GM18858 (cell line): ENCODE results near the gene IFNAR1.

Experiments used
- ATAC-seq: cut with Tn5 transposase; IDR thresholded peaks from one replicate; pipeline ENCODE4 v1.9.1; 2021; ENCODE audit not compliant: unreplicated experiment

IFNAR1 gene

DNA sequence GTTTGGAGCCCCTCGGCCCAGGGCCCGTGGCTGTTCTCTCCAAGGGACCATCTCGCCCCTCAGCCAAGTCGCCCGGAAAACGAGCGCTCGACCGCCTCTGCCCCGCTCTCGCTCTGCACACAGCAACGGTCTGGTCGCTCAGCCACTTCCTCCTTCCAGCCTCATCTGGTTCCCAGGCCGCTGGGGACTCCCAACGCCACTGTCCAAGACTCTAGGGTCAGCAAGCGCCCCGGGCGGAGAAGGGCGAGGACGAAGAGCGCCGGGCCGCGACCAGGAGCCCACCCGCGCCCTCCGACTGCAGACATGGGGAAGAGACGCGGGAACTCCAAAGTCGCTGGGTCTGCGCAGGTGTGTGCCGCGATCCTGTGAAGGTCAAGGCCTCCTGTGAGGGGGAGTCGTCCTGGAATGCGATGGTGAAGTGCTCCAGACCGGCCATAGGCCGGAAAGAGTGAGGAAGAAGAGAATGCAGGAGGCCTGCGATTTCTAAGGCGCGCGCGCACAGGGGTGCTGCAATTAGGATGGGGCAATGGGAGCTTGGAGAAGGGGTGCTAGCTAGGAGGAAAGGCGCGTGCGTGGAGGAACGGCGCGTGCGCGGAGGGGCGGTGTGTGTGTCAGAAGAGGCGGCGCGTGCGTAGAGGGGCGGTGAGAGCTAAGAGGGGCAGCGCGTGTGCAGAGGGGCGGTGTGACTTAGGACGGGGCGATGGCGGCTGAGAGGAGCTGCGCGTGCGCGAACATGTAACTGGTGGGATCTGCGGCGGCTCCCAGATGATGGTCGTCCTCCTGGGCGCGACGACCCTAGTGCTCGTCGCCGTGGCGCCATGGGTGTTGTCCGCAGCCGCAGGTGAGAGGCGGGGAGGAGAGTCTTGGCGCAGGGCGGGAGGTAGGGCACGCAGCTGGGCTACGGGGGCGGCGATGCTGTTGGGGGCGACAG lies at the start of gene IFNAR1:
Gene IFNAR1 (plus strand): TSS at position 680 of the 931 bp plus-strand sequence. CDS start 86 bp downstream, at position 766.
- ATAC-seq, result peak; percentile 65

DNA sequence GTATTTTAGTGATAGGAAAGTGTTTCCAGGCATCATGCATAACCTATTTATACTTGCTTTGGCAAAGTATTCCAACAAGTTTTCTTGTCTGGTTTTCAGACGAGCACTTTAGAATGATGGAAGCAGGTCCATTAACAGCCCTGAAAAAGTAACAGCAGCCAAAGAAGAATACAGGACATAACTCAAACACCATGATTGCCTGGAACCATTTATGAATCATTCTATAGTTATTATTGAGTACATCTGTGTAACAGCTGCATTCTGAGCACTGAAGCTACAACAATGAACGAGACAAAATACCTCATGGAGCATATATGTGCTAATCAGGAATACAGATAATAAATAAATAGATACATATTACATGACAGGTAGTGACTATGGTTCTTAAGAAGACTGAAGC lies 46.0 kb upstream of the IFNAR1 start:
- no peak for ATAC-seq

DNA sequence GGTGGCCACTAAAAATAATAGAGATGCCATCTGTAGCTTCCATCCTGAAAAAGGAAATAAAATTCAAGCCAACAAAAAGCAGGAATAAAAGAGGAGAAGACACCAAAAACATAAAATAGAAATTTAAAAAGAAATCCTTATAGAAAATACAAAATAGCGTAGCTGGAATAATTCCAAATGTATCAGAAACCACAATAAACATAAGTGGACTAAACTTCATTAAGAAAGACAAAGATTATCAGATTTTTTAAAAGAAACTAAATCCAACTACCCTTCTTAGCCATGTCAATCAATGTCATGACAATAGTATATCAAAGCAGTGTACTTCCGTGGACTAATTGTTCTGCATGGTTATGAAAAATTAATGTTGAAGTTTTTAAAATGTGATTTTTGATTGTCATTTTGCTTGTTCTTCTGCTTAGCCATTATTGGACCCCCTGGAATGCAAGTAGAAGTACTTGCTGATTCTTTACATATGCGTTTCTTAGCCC lies 45.4 kb upstream of the IFNAR1 start:
- ATAC-seq, result no peak

DNA sequence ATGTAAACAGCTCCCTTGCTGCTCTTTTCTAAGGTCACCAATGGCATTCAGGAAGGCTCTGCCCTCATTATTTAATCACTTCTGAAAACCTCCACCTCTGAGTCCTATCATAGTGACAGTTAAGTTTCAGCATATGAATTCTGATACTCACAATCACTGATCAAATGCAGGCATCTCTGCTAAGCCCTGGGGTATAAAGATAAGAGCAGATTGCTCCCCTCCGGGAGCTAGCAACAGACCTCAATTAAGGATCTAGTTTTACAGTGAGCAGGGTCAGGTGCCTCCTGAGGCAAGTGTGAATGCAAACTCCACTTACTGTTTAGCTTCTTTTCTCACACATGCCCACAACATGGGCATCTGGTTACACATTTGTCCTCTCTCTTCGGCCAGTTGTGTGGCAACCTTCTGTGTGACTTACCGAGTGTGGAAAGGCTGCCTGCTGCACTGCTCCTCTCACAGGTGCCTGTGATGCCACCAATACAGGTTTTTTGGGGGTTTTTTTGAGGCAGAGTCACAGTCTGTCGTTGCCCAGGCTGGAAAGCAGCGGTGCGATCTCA lies 43.6 kb upstream of the IFNAR1 start:
- ATAC-seq, result no peak

DNA sequence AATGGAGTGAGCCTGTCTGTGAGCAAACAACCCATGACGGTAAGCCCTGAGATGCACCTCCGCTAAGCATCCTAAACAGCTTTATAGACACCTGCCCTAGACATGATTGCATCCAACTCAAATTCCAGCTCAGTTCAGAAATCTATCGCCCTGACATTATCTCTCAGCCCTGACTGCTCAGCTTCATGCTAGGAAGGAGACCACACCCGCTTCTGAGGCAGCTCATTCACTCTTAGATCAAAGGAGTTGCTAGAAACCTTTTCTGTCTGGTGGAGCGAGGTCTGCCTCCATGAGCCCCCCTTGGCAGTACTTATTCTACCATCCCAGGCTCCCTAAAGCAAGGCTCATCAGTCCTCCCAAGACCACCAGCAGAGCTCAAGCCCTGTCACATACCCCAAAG lies 41.6 kb upstream of the IFNAR1 start:
- ATAC-seq, result no peak

DNA sequence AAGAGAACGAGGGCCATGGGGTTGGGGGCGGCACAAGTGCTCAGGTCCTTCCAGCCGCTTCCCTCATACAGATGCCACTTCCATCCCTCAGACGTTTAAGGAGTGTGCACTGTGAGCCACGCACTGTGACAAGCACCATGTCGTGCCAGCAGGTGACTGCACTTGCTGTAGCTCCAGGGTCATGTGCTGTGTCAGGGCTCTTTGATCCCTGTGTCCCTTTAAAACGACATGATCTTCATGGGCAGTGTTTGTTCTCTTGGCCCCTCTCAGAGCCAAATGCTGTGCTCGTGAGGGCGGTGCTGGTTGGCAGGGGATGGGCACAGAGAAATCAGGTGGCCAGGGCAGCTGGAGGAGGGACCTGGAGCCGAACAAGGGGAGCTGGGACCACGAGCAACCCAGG lies 38.7 kb upstream of the IFNAR1 start:
- no peak for ATAC-seq

DNA sequence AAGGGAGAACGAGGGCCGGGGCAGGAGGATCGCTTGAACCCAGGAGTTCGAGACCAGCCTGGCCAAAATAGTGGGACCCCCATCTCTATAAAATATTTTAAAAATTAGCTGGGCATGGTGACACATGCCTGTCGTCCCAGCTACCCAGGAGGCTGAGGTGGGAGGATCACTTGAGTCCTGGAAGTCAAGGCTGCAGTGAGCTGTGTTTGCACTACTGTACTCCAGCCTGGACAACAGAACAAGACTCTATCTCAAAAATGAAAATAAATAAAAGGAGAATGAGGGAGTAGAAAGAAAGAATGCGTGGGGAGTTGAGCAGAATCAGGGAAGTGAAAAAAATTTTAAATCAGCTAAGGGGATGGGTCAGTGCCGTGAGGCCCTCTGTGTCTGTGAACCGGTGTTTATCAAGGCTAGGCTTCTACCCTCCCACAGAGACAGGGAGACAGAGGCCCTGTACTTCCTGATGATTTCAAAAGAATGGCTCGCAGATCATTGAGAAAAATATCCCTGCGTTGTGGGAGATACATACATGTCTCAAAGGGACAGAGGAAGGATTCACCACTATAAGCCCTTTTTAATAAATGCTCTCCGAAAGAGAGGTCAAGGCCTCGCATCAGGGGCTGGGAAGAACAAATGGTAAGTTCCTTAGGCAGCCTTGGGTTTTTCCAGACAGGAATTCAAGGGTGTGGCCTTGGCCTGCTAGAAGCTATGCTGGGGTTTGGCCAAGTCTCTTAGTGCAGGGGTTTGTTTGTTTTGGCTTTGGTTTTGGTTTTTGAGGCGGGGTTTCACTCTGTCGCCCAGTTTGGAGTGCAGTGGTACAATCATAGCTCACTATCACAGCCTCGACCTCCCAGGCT lies 37.9 kb upstream of the IFNAR1 start:
- ATAC-seq, result no peak

DNA sequence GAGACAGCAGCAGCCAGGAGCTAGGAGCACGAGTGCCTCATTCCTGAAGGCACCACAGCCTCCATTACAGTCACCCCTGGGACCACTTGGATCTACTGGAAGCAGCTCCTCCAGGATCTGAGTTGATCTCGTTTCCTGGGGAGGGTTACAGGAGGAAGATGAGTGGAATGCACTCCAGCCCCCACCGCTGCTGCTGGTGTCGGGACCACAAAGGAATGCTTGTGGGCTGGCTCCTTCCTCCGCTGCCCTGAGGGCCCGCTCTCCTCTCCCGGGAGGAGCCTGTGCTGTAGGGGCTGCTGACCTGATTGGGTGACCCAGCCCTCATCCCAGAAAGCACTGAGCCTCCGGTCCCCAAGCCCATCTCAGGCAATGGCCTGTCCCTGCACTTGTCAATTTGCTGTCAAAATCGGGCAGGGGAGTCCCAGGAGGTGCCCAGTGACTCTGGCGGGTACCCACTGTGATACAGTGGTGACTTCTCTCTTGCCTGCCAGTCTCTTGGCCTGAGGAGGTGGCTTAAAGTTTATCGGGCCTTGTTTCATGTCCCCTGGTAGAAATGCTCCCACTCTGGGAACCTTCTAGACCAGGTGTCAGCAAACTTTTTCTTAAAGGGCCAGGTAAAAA lies 35.5 kb upstream of the IFNAR1 start:
- ATAC-seq, result no peak

DNA sequence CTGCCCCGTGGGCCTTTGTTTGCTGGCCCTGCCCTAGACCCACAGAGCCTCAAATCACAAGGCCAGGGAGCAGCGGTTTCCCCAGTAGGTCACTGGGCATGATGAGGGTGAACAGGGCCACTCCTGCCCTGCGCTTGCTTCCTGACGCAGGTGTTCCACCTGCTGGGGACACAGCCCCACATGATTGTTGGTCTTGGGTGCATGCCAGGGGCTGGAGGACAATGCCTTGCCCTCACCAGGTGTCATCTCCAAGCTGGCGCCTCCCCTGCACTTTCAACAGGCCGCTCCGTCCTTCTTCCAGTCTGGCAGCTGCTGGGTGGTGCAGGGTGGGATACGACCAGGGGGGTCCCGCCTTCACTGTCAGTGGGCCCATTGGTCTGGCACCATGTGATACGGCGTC lies 34.3 kb upstream of the IFNAR1 start:
- no peak for ATAC-seq

DNA sequence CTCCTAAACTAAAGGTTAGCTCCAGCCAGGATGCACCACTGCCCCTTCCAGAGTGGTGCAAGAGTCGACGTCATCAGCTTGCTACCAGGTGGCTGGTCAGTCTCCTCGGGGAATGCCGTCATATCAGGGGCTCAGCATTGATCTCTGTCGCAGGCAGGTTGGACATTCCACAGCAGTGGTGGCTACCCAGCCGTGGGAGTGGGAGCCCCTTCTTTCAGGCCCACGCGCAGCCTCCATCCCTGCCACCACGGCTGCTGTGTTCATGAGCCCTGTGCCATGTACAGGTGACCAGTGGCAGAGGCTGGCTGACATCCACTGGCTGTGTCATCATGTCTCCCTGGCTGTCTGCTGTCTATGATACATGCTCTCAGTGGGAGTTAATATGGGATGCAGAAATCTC lies 33.1 kb upstream of the IFNAR1 start:
- ATAC-seq, result no peak

DNA sequence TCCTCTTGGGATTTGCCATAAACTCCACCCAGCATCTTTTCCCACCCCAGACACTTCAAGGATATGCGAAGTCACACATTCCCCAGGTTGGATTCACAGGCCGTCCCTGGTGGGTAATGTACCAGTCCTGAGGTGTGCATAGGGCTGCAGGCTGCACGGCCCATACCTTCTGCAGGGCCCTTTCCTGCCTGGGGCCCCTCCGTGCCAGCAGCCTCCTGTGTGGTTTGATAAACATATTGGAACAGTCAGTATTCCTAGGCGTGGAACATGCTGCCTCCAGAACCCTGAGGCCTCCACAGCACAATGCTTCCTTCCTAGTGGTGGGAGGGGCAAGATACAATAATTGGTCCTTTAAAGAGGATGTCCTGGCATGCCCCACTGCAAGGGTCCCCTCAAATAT lies 32.0 kb upstream of the IFNAR1 start:
- no peak for ATAC-seq

DNA sequence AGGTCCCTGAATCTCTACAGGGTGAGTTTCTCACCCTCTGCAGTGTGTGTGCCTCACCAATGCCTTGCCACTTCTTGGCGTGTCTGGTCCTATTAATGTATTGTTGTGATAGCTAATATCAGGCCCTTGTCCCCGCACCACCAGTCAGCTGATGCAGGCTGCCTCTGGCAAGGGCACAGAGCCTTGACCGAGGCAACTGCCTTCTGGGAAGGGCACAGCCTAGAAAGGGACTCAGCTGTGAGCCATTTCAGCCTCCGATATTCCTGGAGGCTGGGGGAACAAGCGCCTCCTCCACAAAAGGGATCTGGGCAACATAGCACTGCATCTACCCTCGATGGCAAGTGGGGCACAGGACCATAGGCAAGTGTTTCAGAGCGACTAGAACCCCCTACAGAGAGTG lies 31.6 kb upstream of the IFNAR1 start:
- ATAC-seq, result no peak

DNA sequence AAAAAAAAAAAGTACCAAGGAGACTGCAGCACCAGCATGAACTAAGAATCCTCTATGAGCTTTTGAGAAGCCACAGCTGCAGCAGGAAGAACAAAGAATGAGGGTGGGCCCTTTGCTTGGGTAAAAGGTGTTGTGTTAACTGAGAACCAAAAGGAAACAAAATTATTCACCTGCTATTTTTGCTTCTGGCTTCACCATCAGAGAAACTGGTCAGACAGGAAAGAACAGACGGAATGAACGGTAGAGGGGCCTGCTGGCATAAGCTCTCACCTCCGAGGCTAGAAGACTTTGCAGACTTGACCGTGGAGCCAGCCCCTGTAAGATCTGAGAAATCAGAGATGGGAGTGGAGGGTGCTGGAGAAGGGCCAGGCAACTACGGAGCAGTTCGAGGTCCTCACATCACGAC lies 31.0 kb upstream of the IFNAR1 start:
- no peak for ATAC-seq

DNA sequence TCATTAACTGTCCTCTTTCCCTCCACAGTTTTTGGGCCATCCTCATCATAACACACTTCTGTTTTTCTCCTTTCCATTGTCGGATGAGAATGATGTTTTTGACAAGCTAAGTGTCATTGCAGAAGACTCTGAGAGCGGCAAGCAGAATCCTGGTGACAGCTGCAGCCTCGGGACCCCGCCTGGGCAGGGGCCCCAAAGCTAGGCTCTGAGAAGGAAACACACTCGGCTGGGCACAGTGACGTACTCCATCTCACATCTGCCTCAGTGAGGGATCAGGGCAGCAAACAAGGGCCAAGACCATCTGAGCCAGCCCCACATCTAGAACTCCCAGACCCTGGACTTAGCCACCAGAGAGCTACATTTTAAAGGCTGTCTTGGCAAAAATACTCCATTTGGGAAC lies 28.6 kb upstream of the IFNAR1 start:
- ATAC-seq, result no peak

DNA sequence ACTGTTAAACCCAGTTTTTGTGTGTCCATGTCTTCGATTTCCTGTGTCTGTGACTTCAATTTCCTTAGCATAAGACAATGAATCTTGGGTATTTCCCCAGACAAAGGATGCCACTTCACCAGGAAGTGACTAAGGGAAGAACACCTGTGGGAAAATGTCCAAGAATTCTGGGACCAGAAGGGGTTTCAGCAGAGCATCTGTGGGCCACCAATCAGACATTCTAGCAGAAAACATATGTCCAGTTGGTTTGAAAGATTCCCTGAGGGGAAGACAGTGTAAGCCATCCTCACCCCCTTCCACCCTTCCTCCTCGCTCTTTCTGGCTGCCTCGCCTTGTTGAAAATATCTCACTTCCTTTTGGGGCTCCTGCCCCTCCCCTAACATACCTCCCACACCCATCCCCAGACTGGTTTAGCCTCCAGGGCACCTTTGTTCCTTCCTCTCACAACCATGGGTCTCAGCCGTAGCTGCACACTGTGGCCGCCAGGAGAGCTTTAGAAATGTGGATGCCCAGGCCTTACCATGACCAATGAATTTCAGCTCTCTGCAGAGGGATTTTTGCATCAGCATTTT lies 25.5 kb upstream of the IFNAR1 start:
- peak; percentile 79 for ATAC-seq

DNA sequence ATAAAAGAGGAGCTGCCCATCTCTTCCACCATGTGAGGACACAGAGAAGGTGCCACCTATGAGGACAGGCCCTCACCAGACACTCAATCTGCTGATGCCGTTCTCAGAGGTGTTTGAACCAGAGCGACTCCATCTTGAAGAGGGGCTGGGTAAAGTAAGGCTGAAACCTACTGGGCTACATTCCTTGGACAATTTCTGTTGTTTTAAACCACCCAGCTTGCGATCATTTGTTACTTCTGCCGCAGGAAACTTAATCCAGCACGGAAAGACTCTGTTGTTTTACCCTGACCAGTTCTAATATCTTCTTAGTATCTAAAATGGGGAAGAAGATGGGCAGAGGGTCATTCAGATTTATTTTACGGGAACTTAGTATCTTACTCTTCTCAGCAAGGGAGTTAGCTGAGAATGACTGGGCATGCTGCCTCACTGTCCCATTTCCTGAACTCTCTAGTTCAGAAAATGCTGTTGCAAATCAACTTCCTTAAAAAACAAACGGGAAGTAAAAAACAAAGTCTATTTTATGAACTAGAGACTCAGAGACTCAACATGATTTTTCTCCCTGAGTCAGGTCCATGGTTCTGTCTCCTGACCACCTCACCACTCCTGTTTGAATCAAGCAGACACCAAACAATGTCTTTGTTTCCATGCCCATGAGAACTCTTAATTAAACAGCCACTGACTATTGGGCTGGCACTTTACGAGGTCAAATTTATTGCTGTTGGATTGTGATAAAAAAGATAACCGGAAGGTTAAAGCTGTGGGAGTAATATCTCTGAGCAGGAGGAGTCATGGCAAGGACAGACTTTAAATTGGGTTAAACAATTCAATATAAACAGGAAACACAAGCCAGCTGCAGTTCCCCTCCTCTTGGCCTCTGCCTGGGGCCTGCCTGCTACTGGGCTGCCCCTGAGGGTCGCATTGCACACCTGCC lies 23.8 kb upstream of the IFNAR1 start:
- no peak for ATAC-seq

DNA sequence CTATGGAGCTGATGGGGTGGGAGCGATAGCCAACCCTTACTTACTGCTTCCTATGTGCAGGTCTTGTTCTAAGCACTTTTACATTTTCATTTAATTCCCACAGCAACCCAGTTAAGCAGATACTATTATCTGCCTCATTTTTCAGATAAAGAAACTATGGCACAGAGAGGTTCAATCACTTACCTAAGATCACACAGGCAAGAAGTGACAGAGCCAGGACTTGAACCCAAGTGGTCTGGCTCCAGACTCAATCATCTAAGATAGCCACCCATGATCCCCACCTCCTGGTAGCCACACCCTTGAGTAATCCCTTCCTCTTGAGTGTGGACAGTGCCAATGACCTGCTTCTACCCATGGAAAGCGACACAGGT lies 23.2 kb upstream of the IFNAR1 start:
- no peak for ATAC-seq

DNA sequence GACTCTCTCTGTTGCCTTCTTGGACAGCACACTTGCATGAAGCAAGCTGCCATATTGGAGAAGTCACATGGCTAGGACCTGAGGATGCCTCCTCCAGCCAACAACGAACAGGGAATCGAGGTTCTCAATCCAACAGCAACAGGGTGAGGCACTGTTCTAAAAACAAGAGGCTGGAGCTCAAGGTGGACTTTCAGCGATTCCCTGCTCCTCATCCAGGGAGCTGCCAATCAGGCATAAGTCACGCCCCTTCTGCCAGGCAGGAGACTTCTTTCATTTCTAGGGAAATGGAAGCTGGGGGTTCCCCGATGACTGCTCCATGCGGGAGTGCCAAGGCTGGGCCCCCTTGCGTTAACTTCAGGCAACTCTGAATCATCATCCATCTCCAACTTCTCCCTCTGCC lies 22.7 kb upstream of the IFNAR1 start:
- no peak for ATAC-seq

DNA sequence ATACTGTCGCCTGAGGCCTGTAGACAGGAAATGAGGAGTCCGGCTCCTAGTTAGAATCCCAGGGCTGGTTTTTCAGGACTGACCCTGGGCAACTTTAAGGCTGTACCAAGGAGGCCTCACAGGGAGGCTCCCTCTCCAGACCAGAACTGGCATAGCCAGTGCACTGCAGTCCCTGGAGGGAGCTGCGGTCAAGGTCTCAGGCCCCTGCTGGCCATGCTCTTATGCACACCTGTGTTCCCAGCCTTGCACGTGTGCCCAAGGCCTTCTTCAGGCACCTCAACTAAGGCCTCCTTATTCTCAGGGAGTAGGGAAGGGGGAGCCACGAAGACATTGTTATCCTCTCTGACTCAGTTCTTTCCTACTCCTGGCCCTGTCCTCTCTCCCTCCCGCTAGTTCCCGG lies 22.0 kb upstream of the IFNAR1 start:
- ATAC-seq, result no peak

DNA sequence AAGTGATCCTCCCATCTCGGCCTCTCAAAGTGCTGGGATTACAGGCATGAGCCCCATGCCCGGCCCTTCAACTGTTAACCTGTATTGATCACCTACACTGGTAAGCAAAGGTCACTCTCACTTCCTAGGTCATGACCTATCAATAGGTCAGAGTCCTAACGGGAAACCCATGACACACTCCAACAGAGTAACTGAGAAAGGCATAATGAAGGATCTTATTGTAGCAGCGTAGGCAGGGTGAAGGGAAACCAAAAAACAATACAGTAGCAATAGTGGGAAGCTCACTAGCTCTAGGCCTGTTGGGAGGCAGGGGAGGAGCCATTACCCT lies 19.5 kb upstream of the IFNAR1 start:
- no peak for ATAC-seq
